T-helper 22 cell (primary cell): ENCODE measurements around the gene KLHL8.

Source experiments
- DNase-seq: peaks from one replicate; pipeline ENCODE4 v3.0.0-alpha.2; 2020; ENCODE audit warnings: low read depth

The KLHL8 gene

DNA sequence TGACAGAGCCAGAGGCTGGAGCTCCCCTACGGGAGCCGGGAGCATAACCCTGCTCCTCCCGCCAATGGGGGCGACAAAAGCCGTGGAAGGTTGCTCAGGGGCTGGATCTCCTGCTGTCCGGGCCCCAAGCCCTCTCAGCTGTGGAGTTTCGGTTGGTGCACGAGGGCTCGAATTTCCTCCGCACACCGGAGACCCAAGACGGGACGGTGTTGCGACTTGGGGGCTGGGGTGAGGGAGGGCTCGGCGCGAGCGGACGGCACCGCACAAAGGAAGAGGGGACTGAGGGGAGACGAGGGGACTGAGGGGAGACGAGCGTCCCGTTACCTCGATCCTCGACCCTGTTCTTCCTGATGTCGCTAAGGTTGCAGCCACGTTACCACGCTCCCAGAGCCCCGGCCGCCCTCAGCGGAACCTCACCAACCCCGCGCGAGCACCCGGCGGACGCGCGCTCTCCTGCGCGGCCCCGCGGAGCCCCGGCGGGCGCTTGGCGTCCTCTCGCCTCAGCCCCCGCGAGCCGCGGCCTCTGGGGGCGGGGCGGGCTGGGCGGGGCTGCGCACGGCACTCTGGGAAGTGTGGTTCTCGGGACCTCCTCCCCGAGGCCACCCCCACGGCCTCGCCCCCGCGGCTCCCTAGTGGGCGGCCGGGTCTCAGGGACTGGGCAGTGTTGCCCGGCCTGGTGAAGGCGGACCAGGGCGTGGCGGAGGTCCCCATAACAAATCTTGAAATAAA lies at the start of gene KLHL8:
Gene KLHL8 (minus strand): TSS at position 525 of the 729 bp plus-strand sequence. CDS start 25,079 bp downstream, outside the sequence.
- peak; percentile 73 for DNase-seq

DNA sequence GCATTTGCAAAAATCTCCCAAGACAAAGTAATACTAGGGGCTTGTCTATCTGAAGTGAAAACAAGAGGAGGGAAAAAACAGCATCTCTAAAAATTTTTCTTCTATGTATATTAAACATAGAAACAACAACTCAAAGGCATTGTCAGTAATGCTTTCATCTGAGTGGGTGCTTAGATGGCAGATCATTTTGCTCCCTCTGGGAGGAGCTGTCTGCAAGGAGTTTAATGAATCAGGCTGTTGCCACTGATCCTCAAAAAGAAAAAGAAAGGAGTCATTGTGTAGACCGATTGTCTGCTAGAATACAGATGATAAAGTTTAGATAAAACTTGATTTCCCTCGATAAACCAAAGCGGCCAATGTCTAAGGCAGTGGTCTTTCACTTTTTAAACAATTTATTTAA lies 49.7 kb upstream of the KLHL8 start:
- DNase-seq: no peak

GRCh38 chr4:87268411-87268810 lies 48.0 kb upstream of the KLHL8 start:
- no peak for DNase-seq

DNA sequence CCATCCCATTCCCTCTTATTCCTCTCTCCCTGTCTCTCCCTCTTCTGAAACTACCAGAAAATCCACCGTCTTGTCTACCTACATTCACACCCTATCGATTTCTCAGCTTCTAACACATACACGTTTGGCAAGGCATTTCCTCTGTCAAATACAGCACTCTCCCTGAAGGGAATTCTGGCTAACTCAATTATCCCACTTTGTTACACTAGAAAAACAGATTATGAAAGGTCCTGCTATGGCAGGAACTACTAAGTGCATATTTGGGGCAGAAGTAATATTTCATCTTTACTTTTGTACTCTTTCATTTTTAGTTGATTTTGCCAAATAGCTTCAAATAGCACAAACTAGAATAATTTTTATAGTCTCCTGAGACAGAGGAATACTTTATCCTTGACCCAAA lies 46.6 kb upstream of the KLHL8 start:
- no peak for DNase-seq

- DNase-seq: no peak
Observed at GRCh38 chr4:87262886-87263285, 42.5 kb upstream of the KLHL8 start.

GRCh38 chr4:87260477-87260876 lies 40.1 kb upstream of the KLHL8 start:
- DNase-seq: no peak

DNA sequence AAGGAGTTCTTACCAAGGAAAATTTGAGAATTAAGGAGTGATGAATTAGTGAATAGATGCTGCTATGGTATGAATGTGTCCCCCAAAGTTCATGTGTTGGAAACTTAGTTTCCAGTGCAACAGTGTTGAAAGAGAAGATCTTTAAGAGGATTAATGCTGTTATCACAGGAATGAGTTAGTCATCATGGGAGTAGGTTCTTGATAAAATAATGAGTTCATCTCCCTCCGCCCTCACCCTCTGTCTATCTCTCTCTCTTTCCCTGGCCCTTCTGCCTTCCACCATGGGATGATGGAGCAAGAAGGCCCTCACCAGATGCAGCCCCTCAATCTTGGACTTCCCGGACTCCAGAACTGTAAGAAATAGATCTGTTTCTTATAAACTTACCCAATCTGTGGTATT lies 38.3 kb upstream of the KLHL8 start:
- no peak for DNase-seq

- no peak for DNase-seq
Observed at GRCh38 chr4:87257523-87257922, 37.1 kb upstream of the KLHL8 start.

GRCh38 chr4:87255755-87256154 lies 35.3 kb upstream of the KLHL8 start:
- DNase-seq: no peak

DNA sequence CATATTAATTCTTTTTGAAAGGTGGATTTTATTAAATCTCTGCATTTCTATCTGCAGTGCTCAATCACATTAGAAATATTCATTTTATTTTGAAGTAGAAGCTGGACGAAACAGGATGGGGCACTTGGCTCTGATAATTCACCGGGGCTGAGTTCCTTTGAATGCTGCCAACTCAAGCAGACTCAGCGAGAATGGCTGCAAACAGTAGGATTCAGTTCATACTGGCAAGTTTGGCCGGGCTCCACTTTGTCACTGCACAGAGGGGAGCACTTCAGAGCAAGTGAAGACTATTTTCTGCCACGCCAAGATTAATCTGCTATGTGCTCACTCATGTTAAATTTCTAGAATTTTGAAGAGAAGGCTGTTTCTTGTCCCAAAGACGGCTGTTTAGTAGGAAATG lies 30.7 kb upstream of the KLHL8 start:
- DNase-seq: no peak

GRCh38 chr4:87250294-87250693 lies 29.9 kb upstream of the KLHL8 start:
- no peak for DNase-seq

GRCh38 chr4:87249332-87250019 lies 29.1 kb upstream of the KLHL8 start:
- no peak for DNase-seq

- DNase-seq: no peak
Observed at GRCh38 chr4:87243426-87244053, 23.1 kb upstream of the KLHL8 start.

DNA sequence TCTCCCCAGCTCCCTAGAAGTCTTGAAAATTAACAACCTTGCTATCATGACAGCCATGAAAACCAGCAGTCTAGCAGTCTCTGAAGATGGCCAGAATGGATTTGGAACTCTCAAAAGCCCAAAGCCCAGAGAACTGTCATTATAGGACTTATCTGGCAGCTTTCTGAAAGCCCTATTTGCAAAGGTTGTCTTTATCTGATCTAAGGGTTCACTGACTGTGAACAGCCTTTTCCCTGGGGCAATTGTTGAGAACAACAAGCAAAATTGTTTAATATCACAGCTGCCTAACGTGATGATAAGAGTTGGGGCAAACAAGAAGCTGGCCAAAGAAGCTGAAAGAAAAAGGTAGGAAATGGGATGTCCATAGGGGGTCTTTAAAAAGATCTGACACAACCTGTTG lies 20.9 kb upstream of the KLHL8 start:
- no peak for DNase-seq

DNA sequence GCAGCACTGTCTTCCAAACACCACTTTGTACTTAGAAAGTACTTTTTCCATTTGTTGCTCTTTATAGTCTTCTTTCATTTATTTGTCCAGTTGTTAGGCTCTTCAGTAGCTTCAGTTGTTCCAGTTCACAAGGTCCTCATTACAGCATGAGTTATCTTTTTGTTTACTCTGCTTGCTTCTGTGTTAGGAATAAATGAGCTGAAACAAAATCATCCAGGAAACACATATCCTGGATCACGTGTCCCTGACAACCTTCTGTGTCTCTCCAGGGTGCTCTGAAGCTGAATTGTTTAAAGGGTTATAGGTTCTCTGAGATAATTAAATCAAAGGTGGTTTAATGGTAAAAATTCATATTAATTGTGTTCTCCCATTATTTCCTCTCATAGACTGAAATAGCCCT lies 19.9 kb upstream of the KLHL8 start:
- DNase-seq: no peak

- DNase-seq: no peak
Observed at GRCh38 chr4:87239821-87240220, 19.4 kb upstream of the KLHL8 start.

GRCh38 chr4:87239194-87239593 lies 18.8 kb upstream of the KLHL8 start:
- DNase-seq: no peak

DNA sequence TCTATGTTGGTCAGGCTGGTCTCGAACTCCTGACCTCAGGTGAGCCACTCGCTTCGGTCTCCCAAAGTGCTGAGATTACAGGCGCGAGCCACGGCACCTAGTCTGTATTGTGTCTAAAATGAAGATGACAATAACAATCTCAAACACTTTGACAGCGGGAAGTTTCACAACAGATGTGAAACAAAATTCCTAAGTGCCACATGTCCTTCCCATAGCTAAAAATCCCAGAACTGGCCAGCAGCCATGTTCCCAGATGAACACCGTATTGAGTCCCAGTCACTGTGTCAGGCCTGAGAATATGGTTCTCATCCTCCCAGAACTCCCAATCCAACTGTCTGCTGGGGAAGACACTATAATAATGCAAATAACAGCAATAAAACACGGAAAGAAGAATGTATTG lies 16.4 kb upstream of the KLHL8 start:
- DNase-seq: no peak

- no peak for DNase-seq
Observed at GRCh38 chr4:87235020-87235671, 14.7 kb upstream of the KLHL8 start.

DNA sequence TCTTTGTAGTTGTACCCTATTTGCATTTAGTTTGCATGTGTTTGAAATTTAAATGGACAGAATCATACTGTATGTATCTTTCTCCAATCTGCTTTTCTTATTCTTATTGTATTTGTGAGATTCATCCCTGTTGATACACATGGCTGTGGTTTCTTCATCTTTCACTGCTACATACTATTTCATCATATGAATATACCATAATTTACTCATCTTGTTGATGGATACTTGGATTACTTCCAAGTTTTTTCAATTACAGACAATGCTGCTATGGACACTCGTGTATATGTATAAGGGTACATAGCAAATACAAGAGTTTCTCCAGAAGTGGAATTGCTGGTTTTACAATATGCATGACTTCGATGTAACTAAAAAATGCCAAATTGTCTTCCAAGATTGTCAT lies 11.8 kb upstream of the KLHL8 start:
- DNase-seq: no peak

DNA sequence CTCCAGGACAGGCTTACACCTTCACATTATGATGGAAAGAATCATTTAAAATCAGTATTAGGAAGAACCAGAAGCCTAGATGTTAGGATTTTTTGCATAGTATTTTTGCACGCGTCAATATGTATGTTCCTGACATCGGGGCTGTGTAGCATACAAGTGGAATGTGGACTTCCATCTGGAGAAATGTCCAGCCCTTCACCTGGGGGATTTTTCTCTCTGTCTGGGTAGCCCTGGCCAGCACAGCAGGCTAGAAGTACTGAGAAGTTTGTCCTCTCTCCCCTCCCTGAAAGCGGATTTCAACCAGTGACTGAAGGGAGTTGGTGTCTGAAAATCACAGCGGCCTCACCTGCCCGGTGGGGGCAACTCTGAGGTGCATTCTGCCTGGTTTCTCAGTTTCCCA lies 10.4 kb upstream of the KLHL8 start:
- no peak for DNase-seq

GRCh38 chr4:87229979-87230378 lies 9.6 kb upstream of the KLHL8 start:
- DNase-seq: no peak
